Inflammatory macrophage treated with lipopolysaccharide for 4 hours (primary cell): Measurements from ENCODE around the gene TPH1.

ENCODE experiments used
- DNase-seq: peaks from one replicate; pipeline ENCODE4 v3.0.0-alpha.2; 2020

Gene TPH1

GRCh38 chr11:18046116-18046777, at the start of gene TPH1:
Gene TPH1 (minus strand): TSS chr11:18046269. CDS start chr11:18040762, 5,507 bp downstream.
- DNase-seq: no peak

DNA sequence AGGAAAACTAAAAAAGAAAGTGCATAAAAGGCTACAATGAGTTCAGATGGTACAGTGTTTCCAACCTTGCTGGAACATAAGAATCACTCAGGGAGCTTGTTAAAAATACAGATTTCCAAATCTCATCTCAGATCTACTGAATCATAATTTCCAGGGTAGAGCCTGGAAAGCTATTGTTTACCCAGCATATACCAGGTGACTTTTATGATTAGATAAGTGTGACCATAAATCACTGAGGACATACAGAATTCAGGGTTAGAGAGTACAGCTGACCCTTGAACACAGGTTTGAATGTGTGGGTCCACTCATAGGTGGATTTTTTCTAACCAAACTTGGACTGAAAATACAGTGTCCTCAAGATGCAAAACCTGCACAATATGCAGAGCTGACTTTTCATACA, 47.9 kb upstream of the TPH1 start:
- DNase-seq: no peak

DNA sequence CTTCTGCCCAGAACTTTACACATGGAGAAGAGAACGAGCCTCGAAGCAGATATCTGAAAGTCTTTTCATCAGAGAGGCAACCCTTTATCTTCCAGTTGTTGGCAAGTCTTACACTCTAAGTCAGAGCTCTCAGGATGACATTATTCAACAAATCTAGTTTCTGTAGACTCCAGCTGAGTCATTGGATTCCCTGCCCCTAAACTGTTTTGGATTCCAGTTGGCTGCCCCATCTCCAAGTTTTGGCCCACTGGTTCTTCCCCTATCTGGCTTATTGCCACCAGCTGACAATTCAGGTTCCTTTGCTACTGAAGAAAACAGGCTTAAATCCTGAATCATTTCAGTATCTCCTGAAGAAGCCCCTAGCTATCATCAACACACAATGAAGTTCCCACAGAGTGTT, 45.7 kb upstream of the TPH1 start:
- no peak for DNase-seq

DNA sequence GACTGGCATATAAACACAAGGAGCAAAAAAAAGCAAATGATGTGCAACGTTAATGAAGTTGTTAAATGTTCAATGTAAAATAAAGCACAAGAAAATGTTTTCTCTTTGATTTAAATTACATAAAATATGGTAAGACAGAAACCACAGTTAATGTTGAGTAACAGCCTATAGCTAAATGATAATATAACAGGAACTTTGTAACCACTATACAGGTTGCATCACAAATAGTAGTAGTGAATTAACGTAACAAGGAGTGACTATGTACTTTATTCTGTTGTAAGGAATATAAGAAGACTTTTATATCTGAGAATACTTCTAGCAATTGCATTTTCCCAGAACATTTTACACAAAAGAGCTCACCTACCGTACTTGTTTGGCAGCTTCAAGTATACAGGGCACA, 42.9 kb upstream of the TPH1 start:
- peak; percentile 43 for DNase-seq

DNA sequence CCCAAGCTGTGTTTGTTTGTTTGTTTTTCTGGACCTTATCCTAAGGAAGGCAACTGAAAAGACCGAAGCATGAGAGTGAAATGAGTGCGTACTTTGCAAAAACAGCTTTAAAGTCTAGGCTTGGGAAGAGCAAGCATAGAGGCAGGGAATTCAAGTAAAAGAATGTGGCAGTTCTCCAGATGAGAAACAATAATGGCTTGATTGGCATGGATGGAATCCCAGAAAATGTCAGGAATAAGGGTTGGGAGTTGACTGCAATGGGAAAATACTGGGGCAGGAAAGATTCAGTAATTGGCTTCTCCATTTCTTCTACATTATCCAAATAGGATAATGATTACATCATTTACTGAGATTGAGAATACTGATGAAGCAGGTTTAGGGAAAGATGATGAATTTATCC, 42.3 kb upstream of the TPH1 start:
- no peak for DNase-seq

DNA sequence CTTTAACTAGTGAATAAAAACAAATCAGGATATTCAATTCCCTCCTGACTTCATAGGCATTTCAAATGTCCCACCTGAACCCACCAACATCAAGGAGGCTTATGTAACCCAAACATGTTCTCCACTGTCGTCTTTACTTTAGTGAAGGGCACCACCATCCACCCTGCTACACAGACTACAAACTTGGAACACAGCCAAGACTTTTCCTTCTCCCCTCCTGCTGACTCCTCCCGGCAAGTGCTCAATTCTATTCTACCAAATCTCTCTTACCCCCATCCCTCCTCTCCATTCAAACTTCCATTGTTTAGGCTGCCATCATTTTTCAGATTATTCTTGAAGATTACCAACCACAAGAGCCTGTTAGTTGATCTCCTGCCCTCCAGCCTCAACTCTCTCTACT, 35.5 kb upstream of the TPH1 start:
- DNase-seq: no peak

DNA sequence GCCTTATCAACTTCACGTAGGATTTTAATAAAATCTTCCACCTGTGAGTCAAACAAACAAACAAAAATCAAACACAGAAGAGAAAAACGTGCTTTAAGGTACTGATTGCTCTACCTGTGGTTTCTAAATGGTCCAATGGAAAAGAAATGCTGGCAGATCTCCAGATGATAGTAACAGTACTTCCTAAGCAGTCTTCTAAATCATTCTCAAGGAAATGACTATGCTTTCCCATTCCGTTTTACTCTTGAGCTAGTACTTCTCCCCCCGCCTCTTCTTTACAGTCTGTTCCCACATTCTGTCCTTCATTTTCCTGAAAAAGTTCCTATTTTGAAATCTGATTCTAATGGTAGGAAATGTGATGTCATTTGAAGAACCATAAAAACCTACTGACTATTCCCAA, 34.4 kb upstream of the TPH1 start:
- DNase-seq: no peak

GRCh38 chr11:18078909-18079308, 32.8 kb upstream of the TPH1 start:
- no peak for DNase-seq

GRCh38 chr11:18075444-18075843, 29.4 kb upstream of the TPH1 start:
- DNase-seq: no peak

- DNase-seq: no peak
These were observed 25.1 kb upstream of the TPH1 start for GRCh38 chr11:18071098-18071705.

- DNase-seq: no peak
These were observed 21.3 kb upstream of the TPH1 start for GRCh38 chr11:18067372-18067771.

DNA sequence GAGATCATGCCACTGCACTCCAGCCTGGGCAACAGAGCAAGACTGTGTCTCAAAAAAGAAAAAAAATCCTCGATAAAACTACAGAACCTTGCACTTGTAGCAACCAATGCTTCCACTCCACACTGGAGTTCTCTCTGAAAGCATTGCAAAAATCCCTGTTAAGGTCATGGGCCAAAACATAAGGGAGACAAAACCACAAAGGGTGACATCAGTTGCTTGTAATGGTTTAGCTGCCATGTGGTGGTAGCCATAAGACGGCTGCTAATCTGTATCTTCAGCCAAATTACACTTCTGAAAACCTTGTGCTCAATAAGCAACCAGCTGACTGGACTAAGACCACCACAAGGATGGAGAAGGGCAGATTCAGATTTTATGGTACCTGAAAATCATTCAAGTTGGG, 20.6 kb upstream of the TPH1 start:
- no peak for DNase-seq

- DNase-seq: no peak
These were observed 19.5 kb upstream of the TPH1 start for GRCh38 chr11:18065572-18065971.

DNA sequence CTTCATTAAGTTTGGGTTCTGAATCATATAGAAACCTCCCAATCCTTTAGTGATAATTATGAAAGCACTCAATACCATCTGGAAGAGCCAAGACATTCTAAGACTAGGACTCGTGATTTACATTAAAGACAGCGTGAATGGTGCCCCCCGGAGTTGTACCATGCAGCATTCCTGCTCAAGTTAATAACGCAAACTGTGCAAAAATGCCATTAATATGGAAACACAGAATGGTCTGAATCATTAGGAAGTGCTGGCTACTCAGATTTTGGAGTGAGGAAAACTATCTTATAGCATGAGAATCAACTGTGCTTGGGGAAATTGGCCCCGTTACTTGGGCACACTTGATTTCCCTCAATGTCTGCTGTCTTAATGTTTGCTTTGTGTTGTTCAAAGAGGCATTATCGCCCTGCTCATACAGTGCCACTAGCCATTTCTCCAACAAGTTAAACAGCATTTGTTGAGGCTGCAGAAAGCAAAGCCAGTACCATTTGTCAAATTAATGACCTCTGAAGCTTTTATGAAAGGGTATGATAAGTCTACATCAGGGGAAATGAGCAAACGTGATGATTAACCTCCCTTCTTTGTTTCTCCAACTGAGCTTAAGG, 18.5 kb upstream of the TPH1 start:
- DNase-seq: no peak

DNA sequence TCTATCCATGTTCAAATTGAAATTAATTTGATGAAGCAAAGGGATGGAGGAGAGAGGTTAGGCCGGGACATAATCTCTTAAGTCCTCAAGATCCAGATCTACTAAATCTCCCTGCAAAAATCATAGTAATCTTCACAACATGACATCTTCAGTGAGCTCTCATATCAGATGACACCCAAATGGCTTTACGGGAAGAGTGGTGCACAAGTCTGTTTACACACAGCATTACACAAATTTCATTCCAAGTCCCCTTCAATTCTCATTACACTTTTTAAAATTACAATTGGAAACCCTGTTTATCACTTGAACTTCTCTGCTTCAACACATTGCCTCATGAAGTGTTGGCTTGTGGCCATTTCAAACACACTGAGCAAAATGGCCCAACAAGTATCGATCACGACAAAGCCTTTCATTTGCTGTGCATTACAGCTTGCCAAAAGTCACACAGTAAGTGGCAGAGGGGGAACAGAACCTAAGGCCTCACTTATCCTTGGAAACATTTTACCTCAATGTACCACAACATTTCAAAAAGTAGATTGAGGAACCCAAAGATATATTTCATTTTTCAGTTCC, 17.9 kb upstream of the TPH1 start:
- no peak for DNase-seq

- no peak for DNase-seq
These were observed 17.1 kb upstream of the TPH1 start for GRCh38 chr11:18063125-18063524.

GRCh38 chr11:18061351-18061750, 15.3 kb upstream of the TPH1 start:
- DNase-seq: no peak

DNA sequence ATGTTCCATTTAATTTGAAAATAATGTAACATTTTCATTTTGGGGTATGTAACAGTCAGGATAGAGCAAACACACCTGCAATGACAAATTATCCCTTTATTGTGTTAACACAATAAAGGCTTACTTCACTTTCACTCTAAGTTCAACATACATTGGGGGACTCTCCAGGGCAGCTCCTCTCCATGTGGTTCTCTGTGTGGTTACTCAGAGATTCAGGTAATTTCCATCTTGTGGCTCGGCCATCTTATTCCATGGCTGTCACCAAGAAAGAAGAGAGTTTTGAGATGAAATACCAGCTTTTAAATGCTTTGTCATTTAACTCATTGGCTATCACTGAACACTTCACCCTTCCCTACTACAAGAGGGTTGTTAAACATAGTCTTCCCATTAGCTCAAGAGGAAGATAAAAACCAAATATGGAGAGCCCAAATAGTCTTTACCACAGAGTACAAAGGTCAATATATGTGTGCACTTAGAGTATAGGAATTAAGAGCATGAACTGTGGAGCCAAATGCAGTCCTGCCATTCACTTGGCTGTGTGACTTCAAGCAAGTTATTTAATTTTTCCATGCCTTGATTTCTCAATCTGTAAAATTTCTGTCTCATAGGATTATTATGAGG, 10.6 kb upstream of the TPH1 start:
- no peak for DNase-seq

- no peak for DNase-seq
These were observed 8.5 kb upstream of the TPH1 start for GRCh38 chr11:18054511-18055103.

GRCh38 chr11:18050848-18051247, 4.8 kb upstream of the TPH1 start:
- no peak for DNase-seq

DNA sequence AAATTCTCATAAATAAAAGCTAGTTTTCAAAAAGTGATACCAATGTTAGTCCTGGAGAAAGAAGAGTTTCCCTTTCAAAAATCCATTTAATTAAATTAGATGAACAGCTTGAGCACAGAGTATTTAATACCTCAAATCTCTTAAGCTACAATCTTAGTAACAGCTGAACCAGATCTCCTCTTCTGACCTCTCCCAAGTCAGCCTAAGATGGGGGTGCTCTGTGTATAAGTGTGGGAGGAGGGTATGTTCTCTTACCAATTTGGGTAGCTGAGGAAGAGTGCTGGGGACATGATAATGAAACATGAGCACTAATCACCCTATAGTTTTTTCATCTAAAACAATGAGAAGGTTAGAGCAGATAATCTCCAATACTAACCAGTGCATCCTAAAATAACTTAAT, 9.6 kb downstream of the TPH1 start:
- DNase-seq: no peak

- DNase-seq: no peak
These were observed 18.6 kb downstream of the TPH1 start for GRCh38 chr11:18027475-18027874.

DNA sequence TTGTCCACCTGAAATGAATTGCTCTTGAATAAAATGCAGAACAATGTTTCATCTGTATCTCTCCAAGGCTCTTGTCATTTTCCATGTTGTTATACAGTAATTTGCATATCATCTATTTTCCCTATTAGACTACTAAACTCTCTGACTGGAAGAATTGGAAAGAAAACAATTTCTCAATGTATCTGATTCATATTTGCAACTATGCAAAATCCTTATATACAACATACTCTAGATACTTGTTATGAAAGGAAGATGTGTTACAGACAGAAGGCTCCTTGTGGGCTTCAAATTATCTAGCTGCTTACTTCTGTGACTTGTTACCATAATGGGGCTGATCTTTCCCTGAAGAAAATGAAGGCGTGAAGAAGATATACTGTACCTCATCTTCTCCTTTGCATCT, 23.6 kb downstream of the TPH1 start:
- DNase-seq: no peak
